GM23248 (cell line): ENCODE data around the gene PLXNB3. TPM values are rescaled to one million over a fixed set of nuclear protein-coding genes. Genes with fewer than 3 reads are reported as not detected.

ENCODE experiments used
- DNase-seq: peaks from one replicate; pipeline ENCODE4 v3.0.0-alpha.2; 2015
- H2AFZ ChIP-seq: fragments of 200-600 bp; sonication (generic); 2 replicates; pipeline ENCODE4 v1.6.1; 2016; ENCODE audit warnings: antibody characterized with exemption
- H3F3A ChIP-seq: fragments of 200-600 bp; sonication (generic); 2 replicates; pipeline ENCODE4 v1.6.1; 2016; ENCODE audit warnings: mild to moderate bottlenecking, antibody characterized with exemption, mixed run types; ENCODE audit not compliant: insufficient read depth
- H3K27ac ChIP-seq: fragments of 200-600 bp; sonication (generic); 2 replicates; pipeline ENCODE4 v1.5.1; 2016; ENCODE audit warnings: mild to moderate bottlenecking
- H3K27me3 ChIP-seq: fragments of 200-600 bp; sonication (generic); replicated peaks from 2 replicates; pipeline ENCODE4 v1.6.1; 2016; ENCODE audit warnings: mild to moderate bottlenecking; ENCODE audit not compliant: insufficient read depth
- H3K36me3 ChIP-seq: fragments of 200-600 bp; sonication (generic); 2 replicates; pipeline ENCODE4 v1.6.1; 2016; ENCODE audit warnings: low read depth, mild to moderate bottlenecking
- H3K4me1 ChIP-seq: fragments of 200-600 bp; sonication (generic); 2 replicates; pipeline ENCODE4 v1.6.1; 2016; ENCODE audit warnings: mild to moderate bottlenecking; ENCODE audit not compliant: insufficient read depth
- H3K4me2 ChIP-seq: fragments of 200-600 bp; sonication (generic); one replicate; pipeline ENCODE4 v1.6.1; 2016; ENCODE audit warnings: mild to moderate bottlenecking; ENCODE audit not compliant: unreplicated experiment
- H3K4me3 ChIP-seq: fragments of 200-600 bp; sonication (generic); 2 replicates; pipeline ENCODE4 v1.5.1; 2016; ENCODE audit warnings: mild to moderate bottlenecking
- H3K79me2 ChIP-seq: fragments of 200-600 bp; sonication (generic); 2 replicates; pipeline ENCODE4 v1.6.1; 2016; ENCODE audit warnings: mild to moderate bottlenecking; ENCODE audit not compliant: insufficient read depth
- H3K9ac ChIP-seq: fragments of 200-600 bp; sonication (generic); 2 replicates; pipeline ENCODE4 v1.6.1; 2016; ENCODE audit warnings: mild to moderate bottlenecking
- H3K9me2 ChIP-seq: fragments of 200-600 bp; sonication (generic); 2 replicates; pipeline ENCODE4 v1.6.1; 2016; ENCODE audit warnings: mixed run types, mild to moderate bottlenecking, moderate library complexity; ENCODE audit not compliant: insufficient read depth
- H3K9me3 ChIP-seq: fragments of 200-600 bp; sonication (generic); one replicate; pipeline ENCODE4 v1.6.1; 2017; ENCODE audit warnings: low read depth
- H4K20me1 ChIP-seq: fragments of 200-600 bp; sonication (generic); 2 replicates; pipeline ENCODE4 v1.6.0; 2016; ENCODE audit not compliant: insufficient read depth
- EZH2 ChIP-seq: fragments of 200-600 bp; sonication (generic); IDR thresholded peaks from 2 replicates; pipeline ENCODE4 v1.6.1; 2018; ENCODE audit warnings: antibody characterized with exemption, mild to moderate bottlenecking; ENCODE audit not compliant: insufficient read depth, poor library complexity, severe bottlenecking
- EZH2phosphoT487 ChIP-seq: fragments of 200-600 bp; sonication (generic); IDR thresholded peaks from 2 replicates; pipeline ENCODE4 v1.6.1; 2018; ENCODE audit warnings: antibody characterized with exemption, moderate library complexity, mild to moderate bottlenecking, low read depth; ENCODE audit not compliant: insufficient read depth
- WGBS, 2 experiments: methylation state at CpG; one replicate each; pipeline ENCODE4 v1.1.6; 2015 to 2017; ENCODE audit warnings: low lambda C conversion rate in 2 of 2, low coverage in 1 of 2; ENCODE audit errors: missing lambda C conversion rate in 2 of 2; 5-methylcytosine and 5-hydroxymethylcytosine counted together
- in situ Hi-C: fragments of 300-500 bp; cut with MboI; formaldehyde crosslinking; loops from 2 replicates; pipeline ENCODE4 v1.15.0; 2020
- polyA plus RNA-seq: library from polyadenylated mRNA; unstranded; fragments of >200 nt; fragmentation: Nextera tagmentation; extraction: Ambion mirVana; gene quantifications from 2 replicates; pipeline ENCODE4 v1.2.1, GENCODE V29; 2016
- total RNA-seq: library from RNA; depleted of rRNA; stranded (reverse); fragments of >200 nt; shearing (Covaris generic); gene quantifications from 2 replicates; pipeline ENCODE4 v1.2.3, GENCODE V29; 2014

PLXNB3 gene
- total and polyA plus RNA-seq, 2 experiments from 2014 or later = 8.8 to 12.5 TPM

- Histone ChIP-seq H3K9me2 (no peaks in the 10 kb centered on the region), H3K9ac (0 out of 2 replicates have a peak overlapping the region, but pooled peaks have one; percentile 3), H3K27me3 (no peaks in the 10 kb centered on the region), H3K36me3 (no peaks in the 10 kb centered on the region), H3K9me3 (no peaks in the 10 kb centered on the region), H3K4me1 (no peaks in the 10 kb centered on the region), H3K4me3 (no peak overlapping the region), H3K79me2 (no peaks in the 10 kb centered on the region), H4K20me1 (no peaks in the 10 kb centered on the region), H3K27ac (no peak overlapping the region), H2AFZ (no peak overlapping the region), H3F3A (no peaks in the 10 kb centered on the region), H3K4me2 (no peak overlapping the region)
- TF ChIP-seq EZH2 (no peak), EZH2phosphoT487 (no peak)
- in situ Hi-C loops = no loop called here
- 48 to 58% methylated on average over 8 to 10 of the region's 24 CpGs for WGBS, 2 experiments
- peak; percentile 31 for DNase-seq
Observed at GRCh38 chrX:153781428-153782047, 17.5 kb downstream of the PLXNB3 start.

GRCh38 chrX:153782313-153782712 lies 18.3 kb downstream of the PLXNB3 start:
- no peak overlapping the region for H3K4me3 ChIP-seq

GRCh38 chrX:153782871-153783270 lies 18.8 kb downstream of the PLXNB3 start:
- no peaks in the 10 kb centered on the region for H3K36me3 ChIP-seq
- no peaks in the 10 kb centered on the region for H3K9me2 ChIP-seq
- H3K27ac ChIP-seq = no peak overlapping the region
- no peak overlapping the region for H2AFZ ChIP-seq
- H3K4me2 ChIP-seq = no peak overlapping the region
- H3K4me1 ChIP-seq = no peaks in the 10 kb centered on the region
- DNase-seq = no peak
- no peak overlapping the region for H3K4me3 ChIP-seq
- H3K27me3 ChIP-seq = no peaks in the 10 kb centered on the region
- 90% methylated on average over 2 to 11 of the region's 14 CpGs for WGBS, 2 experiments
- no peak overlapping the region for H3K9ac ChIP-seq
- no peaks in the 10 kb centered on the region for H3K9me3 ChIP-seq
- H3F3A ChIP-seq = no peaks in the 10 kb centered on the region
- in situ Hi-C loops = no loop called here
- no peaks in the 10 kb centered on the region for H4K20me1 ChIP-seq
- no peak for TF ChIP-seq EZH2phosphoT487
- no peak for TF ChIP-seq EZH2
- H3K79me2 ChIP-seq = no peaks in the 10 kb centered on the region

More at GRCh38 chrX:153782313-153782712, 18.3 kb downstream of the PLXNB3 start:
- Histone ChIP-seq H3K27me3 (no peaks in the 10 kb centered on the region), H3F3A (no peaks in the 10 kb centered on the region), H3K9me2 (no peaks in the 10 kb centered on the region), H2AFZ (no peak overlapping the region), H3K27ac (no peak overlapping the region), H3K4me1 (no peaks in the 10 kb centered on the region), H4K20me1 (no peaks in the 10 kb centered on the region), H3K4me2 (no peak overlapping the region), H3K79me2 (no peaks in the 10 kb centered on the region), H3K36me3 (no peaks in the 10 kb centered on the region), H3K9ac (no peak overlapping the region), H3K9me3 (no peaks in the 10 kb centered on the region)
- in situ Hi-C loops = no loop called here
- no peak for TF ChIP-seq EZH2
- TF ChIP-seq EZH2phosphoT487 = no peak
- DNase-seq = no peak
- WGBS, 2 experiments = 60 to 75% methylated on average over 9 to 10 of the region's 11 CpGs

GRCh38 chrX:153783378-153784013 lies 19.4 kb downstream of the PLXNB3 start:
- no peak for TF ChIP-seq EZH2phosphoT487
- no peak for TF ChIP-seq EZH2
- in situ Hi-C loops = no loop called here
- Histone ChIP-seq H3K9me3 (no peaks in the 10 kb centered on the region), H3F3A (no peaks in the 10 kb centered on the region), H3K9me2 (no peaks in the 10 kb centered on the region), H3K27me3 (no peaks in the 10 kb centered on the region), H3K27ac (no peak overlapping the region), H4K20me1 (no peaks in the 10 kb centered on the region), H3K36me3 (no peaks in the 10 kb centered on the region), H3K79me2 (no peaks in the 10 kb centered on the region), H2AFZ (no peak overlapping the region), H3K4me1 (no peaks in the 10 kb centered on the region), H3K4me3 (no peak overlapping the region), H3K9ac (no peak overlapping the region), H3K4me2 (no peak overlapping the region)
- WGBS, 2 experiments = 85% methylated on average over 11 to 20 of the region's 24 CpGs
- no peak for DNase-seq
